ENCODE measurements around the gene NUDT14.

Gene NUDT14

DNA sequence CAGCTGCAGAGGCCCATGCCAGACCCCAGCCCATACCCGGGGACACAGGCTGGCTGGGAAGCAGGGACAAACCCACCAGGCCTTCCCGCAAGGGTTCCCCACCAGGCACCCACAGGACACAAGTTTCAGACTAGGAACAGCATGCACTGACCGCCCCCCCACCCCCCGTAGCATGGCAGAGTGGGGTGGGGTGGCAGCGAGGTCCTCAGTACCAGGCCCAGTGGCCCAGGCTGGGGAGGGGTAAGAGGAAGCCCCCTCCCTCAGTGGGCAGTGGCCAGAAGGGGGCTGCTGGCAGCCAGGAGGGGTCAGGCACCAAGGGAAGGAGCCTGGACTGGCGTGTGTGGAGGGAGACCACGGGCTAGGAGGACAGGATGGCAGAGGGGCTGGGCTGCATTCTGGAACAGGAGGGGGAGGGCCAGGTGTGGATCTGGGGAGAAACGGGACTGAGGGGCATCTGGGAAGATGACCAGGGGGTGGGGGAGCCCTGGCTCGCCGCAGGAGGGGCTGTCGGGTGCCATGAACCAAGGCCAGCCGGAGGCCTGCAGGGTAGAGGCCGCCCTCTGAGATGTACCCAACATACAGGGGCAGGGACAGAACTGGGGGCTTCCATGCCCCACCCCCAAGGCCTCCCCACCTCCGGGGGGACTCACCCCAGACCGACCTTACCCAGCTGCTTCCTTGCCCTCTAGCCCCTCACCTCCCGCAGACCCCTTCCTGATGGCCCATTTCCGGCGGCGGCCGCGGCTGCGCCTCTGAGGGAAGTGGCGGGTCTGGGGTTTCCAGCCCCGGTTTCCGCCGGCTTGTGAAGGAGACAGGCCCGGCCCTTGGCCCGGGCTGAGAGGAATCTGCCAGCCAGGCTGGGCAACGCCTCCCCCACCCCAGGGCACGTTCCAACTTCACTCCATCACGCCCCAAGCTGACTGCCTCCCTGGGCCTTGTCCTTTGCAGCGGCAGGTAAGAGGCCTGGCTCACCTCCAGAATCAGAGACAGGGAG is 6.9 kb downstream of the NUDT14 start:
- DNase-seq (ENCODE audit: low read depth), result no peak

DNA sequence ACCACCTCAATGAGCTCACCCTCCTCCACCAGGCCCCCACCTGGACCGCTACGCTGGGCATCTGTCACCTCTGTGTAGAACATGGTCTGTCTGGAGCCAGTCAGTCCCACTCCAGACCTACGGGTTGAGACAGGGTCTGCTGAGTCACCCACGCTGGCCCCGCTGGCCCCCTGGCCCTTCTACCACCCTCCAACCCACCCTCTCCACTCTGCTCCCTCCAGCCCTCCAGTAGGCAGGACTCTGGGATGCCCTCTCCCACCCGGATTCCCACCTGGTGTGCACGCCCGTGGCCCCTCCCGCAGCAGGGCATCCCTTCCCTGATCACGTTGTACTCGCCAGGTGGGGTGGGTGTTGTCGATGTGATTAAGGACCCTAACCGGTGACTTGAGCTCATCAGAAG is 8.0 kb downstream of the NUDT14 start:
- no peak for DNase-seq (ENCODE audit: low read depth)

DNA sequence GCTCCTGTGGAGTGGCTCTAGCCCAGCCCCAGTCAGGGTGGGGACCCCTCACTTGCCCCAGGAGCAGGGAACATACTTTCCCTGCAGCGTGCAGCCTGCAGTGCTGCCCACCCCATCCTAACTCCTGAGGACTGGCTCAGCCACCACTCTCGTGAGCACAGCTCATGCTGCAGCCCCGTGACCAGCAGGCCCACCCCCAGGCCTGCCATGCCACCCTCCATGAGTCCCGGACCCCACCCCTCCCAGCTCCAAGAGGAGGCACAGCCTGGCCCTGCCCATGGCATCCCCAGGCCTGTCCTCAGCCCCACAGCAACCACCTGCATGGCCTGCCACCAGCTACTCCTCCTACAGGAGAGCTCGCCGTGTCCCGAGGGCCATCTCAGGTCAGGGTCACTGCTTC is 8.6 kb downstream of the NUDT14 start:
- DNase-seq (ENCODE audit: low read depth), result no peak

DNA sequence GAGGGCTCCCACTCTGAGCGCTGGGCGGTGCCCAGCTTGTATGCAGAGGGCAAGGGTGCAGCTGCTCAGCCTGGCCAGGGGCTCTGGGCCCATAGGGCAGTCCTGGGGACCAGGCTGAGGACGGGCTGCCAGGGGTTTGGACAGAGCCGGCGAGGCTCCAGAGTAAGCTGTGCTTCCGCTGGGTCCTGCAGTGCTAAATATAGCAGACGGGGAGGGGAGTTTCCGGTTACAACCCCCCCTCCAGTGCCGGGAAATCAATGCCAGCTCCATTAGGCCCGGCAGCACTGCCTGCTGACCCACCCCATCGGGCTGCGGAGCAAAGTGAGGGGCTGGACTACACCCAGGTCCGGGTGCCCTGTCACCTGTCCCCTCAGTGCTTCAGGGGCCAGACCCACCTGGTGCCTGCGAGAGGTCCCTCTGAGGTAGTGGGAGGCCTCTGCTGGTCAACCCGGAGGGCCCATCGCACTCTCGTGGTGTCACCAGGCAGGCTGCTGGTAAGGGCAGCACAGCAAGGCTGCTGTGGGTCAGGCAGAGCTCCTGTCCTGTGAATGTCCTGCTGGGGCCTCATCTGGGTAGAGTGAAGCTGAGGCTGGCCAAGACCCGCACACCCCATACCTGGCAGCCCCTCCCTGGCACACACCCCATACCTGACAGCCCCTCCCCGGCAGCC is 10.0 kb downstream of the NUDT14 start:
- DNase-seq (ENCODE audit: low read depth), result no peak

DNA sequence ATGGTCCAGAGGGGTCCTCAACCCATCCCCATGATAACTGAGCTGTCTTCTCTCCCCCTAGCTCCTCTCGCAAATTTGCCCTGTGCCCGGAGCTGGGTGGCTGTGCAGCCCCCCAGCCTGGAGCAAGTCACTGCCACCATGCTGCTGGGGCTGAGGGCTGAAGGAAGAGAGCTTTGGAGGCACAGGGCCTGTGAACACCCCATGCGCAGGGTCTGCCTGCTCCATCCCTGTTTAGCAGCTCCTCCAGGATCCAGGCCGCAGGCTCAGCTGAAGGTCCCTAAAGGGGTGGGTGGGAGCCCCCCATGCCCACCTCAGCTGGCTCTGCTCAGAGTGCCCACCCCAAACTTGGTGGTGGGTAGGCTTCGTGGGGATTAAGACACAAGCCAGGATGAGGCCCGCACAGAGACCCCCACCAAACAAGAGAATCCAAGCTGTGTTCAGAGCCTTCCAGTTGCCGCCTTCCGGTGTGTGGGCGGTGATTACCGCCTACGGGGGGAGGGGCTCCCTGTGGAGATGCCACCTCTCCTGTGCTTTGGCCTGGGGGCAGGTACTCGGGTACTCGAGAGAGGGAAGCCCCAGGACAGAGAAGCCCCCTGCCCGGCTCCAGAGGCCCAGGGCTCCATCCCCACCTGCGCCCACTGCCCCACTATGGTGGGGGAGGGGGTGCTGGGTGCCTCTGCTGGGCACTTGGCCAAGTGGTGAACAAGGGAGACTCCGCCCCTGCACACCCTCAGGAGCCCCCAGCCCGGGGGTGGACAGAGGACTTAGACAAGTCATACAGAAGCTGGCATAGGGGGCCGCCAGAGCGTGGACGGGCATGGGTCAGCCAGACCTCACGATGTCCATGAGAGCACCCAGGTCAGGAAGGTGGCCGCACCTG is 11.1 kb downstream of the NUDT14 start:
- DNase-seq (ENCODE audit: low read depth), result no peak

DNA sequence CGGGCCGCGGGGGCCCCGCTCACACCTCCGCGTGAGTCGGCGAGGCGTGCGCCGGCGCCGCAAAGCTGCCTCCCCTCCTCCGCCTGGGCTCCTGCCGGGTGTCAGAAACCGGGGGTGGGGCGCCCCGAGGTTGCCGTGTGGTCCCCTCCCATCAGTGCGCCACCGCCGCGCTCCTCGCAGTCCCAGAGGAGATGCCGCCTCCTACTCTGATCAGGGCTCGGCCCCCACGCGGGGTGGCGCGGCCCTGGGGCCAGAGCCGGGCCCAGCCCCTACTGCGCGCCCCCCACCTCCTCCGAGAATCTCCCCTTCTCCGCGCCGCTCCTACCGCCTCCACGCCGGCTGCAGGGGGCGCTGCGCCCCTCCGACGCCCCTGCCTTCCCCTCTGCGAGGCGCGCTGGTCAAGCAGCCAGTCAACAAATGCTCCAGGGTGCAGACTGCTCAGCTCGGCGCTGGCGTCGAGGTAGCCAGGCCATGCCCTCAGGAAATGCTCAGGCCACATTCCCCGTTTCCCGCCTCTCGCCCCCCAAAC is 12.1 kb downstream of the NUDT14 start:
- no peak for DNase-seq (ENCODE audit: low read depth)

GRCh38 chr14:105168496-105168978 is 12.6 kb downstream of the NUDT14 start, which contains the start of gene JAG2:
Gene JAG2 (minus strand): TSS chr14:105168776. CDS start chr14:105168420, 356 bp downstream.
- peak; percentile 48 for DNase-seq (ENCODE audit: low read depth)

- DNase-seq (ENCODE audit: low read depth), result no peak
Measured at GRCh38 chr14:105168093-105168420, 13.1 kb downstream of the NUDT14 start.

GRCh38 chr14:105167303-105168092 is 13.6 kb downstream of the NUDT14 start:
- no peak for DNase-seq (ENCODE audit: low read depth)

DNA sequence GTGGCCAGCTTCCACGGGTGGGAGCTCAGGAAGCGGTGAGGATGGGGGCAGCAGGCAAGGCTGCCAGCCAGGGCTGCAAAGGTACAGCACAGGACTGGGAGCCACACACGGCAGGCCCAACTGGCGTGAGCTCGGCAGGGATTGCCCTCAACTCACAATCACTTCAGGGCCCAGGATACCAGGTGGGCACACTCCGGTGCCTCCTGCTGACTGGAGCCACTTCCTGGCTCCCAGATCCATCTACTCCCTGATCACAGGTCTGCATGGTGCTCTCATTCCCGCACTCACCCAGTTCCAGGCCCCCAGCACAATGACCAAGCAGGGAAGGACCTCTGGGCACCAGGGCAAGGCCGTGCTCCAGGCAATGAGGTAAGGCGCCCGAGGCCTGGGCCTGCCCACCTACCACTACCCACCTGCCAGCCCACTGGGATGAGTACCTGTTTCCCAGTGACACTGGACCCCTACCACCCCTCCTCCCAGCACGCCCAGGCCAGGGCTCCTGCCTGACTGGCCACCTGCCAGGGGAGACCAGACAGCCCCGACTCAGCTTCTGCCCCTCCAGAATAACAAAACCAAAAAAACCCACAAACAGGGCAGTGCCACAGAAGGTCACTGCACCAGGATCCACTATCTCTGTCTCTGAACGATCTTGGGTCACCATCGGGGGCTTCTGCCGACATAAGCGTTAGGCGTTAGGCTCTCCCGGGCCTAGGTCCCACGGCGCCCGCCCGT is 14.4 kb downstream of the NUDT14 start:
- no peak for DNase-seq (ENCODE audit: low read depth)

GRCh38 chr14:105165761-105166485 is 15.2 kb downstream of the NUDT14 start:
- DNase-seq (ENCODE audit: low read depth), result no peak

GRCh38 chr14:105165134-105165704 is 15.9 kb downstream of the NUDT14 start:
- DNase-seq (ENCODE audit: low read depth), result no peak

DNA sequence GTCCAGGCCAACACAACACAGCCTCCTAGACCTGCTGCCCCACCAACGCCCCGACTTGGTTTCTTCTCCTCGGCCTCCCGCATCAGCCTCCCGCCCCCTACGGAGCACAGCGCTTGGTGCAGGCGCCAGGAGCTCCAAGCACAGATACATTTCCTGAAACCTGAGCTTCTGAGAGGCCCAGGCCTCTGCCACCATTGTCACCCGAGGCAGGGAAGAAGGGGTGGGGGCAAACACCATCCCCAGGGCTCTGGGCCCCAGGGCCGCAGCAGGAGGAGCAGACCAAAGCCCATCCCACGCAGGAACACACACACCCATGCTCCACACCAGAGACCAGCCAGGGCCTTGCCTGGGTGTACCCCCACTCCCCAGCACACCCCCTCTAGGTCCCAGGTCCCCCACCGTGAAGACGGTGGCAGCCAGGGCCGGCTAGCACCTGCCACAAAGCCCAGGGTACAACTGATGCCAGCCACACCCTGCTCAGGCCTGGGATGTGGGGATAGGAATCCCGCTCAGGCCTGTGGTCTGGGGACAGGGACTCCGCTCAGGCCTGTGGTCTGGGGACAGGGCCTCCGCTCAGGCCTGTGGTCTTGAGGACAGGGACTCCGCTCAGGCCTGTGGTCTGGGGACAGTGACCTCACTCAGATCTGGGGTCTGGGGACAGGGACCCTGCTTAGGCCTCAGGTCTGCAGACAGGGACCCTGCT is 17.9 kb downstream of the NUDT14 start:
- no peak for DNase-seq (ENCODE audit: low read depth)

DNA sequence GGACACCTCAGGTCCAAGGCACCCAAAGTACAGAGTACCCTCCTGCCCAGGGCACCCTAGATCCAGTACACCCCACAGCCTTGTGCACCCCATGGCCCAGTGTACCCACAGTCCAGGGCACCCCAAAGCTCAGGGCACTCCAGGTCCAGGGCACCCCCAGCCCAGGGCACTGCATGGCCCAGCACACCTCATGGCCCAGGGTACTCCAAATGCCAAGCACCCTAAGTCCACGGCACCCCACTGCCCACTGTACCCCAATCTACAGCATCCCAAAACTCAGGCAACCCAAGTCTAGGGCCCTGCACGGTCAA is 18.5 kb downstream of the NUDT14 start:
- no peak for DNase-seq (ENCODE audit: low read depth)

- no peak for DNase-seq (ENCODE audit: low read depth)
Measured at GRCh38 chr14:105161964-105162668, 19.0 kb downstream of the NUDT14 start.

DNA sequence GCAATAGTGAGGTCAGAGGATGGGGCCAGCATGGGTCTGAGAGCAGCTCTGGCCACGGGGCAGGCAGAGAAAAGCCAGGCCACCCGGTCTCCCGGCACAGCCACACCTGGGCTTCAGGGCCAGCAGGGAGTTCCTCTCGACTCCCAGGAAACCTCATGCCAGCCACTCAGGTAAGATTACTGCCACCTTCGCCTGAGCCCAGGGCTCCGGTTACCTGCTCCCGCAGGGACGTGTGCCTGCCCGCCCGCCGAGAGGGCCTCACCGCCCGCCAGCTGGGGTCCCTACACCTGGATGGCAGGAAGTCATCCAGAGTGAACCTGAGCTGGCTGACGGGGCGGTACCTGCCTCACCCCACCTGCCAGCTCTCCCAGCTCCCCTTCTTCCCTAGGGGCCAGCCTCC is 19.8 kb downstream of the NUDT14 start:
- DNase-seq (ENCODE audit: low read depth), result no peak

DNA sequence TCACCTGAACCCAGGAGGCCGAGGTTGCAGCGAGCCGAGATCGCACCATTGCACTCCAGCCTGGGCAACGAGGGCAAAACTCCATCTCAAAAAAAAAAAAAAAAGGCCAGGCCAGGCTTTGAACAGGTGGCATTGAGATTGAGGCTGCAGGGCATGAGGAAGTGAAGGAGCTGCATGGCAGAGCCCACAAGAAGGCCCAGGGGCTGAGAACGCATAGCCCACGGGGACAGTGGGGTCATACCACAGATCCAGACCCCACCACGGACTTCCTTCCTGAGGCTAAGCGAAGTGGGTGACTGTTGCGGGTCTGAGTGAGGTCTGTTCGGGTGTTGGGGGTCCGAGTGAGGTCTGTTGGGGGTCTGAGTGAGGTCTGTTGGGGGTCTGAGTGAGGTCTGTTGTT is 20.3 kb downstream of the NUDT14 start:
- no peak for DNase-seq (ENCODE audit: low read depth)

GRCh38 chr14:105159344-105159743 is 21.8 kb downstream of the NUDT14 start:
- DNase-seq (ENCODE audit: low read depth), result no peak

Measured in ELR (cell line).